GM18867 (cell line): ENCODE data around the gene FAM161B.
"Not testable (repeated sequence)": the region's sequence is repeated elsewhere in the genome, so short reads cannot be mapped to it uniquely, and the experiment has no call there.

Experiments
- ATAC-seq: cut with Tn5 transposase; IDR thresholded peaks from one replicate; pipeline ENCODE4 v1.9.1; 2021; ENCODE audit warnings: mild to moderate bottlenecking, moderate library complexity; ENCODE audit not compliant: unreplicated experiment

Gene FAM161B

GRCh38 chr14:73944432-73945158 is 5.3 kb downstream of the FAM161B start:
- ATAC-seq = no peak

GRCh38 chr14:73943083-73943482 is 6.8 kb downstream of the FAM161B start:
- no peak for ATAC-seq

- no peak for ATAC-seq
Measured at GRCh38 chr14:73942180-73942579, 7.7 kb downstream of the FAM161B start.

GRCh38 chr14:73937012-73937411 is 12.9 kb downstream of the FAM161B start:
- no peak for ATAC-seq

- ATAC-seq = no peak
Measured at GRCh38 chr14:73936548-73936947, 13.3 kb downstream of the FAM161B start.

GRCh38 chr14:73935666-73936065 is 14.2 kb downstream of the FAM161B start:
- ATAC-seq = no peak

- no peak for ATAC-seq
Measured at GRCh38 chr14:73924337-73924736, 25.6 kb downstream of the FAM161B start.

GRCh38 chr14:73919457-73919856 is 30.4 kb downstream of the FAM161B start:
- not testable (repeated sequence) for ATAC-seq

- no peak for ATAC-seq
Measured at GRCh38 chr14:73916324-73916723, 33.6 kb downstream of the FAM161B start.

GRCh38 chr14:73913256-73913655 is 36.6 kb downstream of the FAM161B start:
- ATAC-seq = no peak

- no peak for ATAC-seq
Measured at GRCh38 chr14:73909681-73910080, 40.2 kb downstream of the FAM161B start.

- ATAC-seq = no peak
Measured at GRCh38 chr14:73903028-73903427, 46.9 kb downstream of the FAM161B start.

- no peak for ATAC-seq
Measured at GRCh38 chr14:73896521-73896920, 53.4 kb downstream of the FAM161B start.

- ATAC-seq = no peak
Measured at GRCh38 chr14:73895939-73896338, 54.0 kb downstream of the FAM161B start.

GRCh38 chr14:73894180-73894687 is 55.7 kb downstream of the FAM161B start:
- not testable (repeated sequence) for ATAC-seq

GRCh38 chr14:73889376-73889775 is 60.5 kb downstream of the FAM161B start:
- no peak for ATAC-seq

GRCh38 chr14:73888971-73889370 is 60.9 kb downstream of the FAM161B start:
- no peak for ATAC-seq

- ATAC-seq = no peak
Measured at GRCh38 chr14:73888460-73888725, 61.5 kb downstream of the FAM161B start.

- no peak for ATAC-seq
Measured at GRCh38 chr14:73887694-73888459, 62.0 kb downstream of the FAM161B start.

- ATAC-seq = no peak
Measured at GRCh38 chr14:73887318-73887616, 62.6 kb downstream of the FAM161B start.

- ATAC-seq = peak; percentile 97
Measured at GRCh38 chr14:73886449-73887317, 63.2 kb downstream of the FAM161B start, which contains the start of gene ZNF410. TSS of gene ZNF410 (plus strand) at chr14:73886859. CDS start at chr14:73892176, 5,317 bp downstream.
